HepG2 (cell line): Measurements from ENCODE around the gene CSTPP1. TPM values are rescaled to one million over a fixed set of nuclear protein-coding genes. Genes with fewer than 3 reads are reported as not detected.

Source experiments
- ATAC-seq: fragments of 200-7000 bp; cut with Tn5 transposase; 3 replicates; pipeline ENCODE4 v1.9.1; 2020; ENCODE audit warnings: mild to moderate bottlenecking, moderate library complexity
- Bru-seq: library from RNA; stranded (reverse); fragments of 400-500 nt; gene quantifications from one replicate; lab custom pipeline; 2021; lab: Mats Ljungman, UMichigan
- BruChase-seq, 2 experiments: library from RNA; stranded (reverse); fragments of 400-500 nt; gene quantifications; one replicate each; lab custom pipeline; 2021; lab: Mats Ljungman, UMichigan
- BruUV-seq: library from RNA; stranded (reverse); fragments of 400-500 nt; replicated peaks from 2 replicates; lab custom pipeline; 2021; lab: Mats Ljungman, UMichigan
- CTCF ChIA-PET: fragments of 300-600 bp; formaldehyde crosslinking; extraction: SDS; loops from one replicate; lab custom pipeline; 2021; ENCODE audit warnings: low total read pairs, inconsistent platforms, low intra/inter-chr PET ratio; lab: Yijun Ruan, JAX
- POLR2A ChIA-PET: fragments of 350-600 bp; sonication (Branson Sonifier 250); formaldehyde crosslinking; loops from one replicate; lab custom pipeline; 2020; ENCODE audit warnings: antibody characterized with exemption, inconsistent platforms; lab: Yijun Ruan, JAX
- DNase-seq: peaks from one replicate; pipeline ENCODE4 v3.0.0-alpha.2; 2015; ENCODE audit warnings: low spot score
- FAIRE-seq: peaks from 3 replicates; lab custom pipeline; 2011; peaks lifted over from hg19 to GRCh38; lab: Jason Lieb, UNC
- H2AFZ ChIP-seq: one replicate; pipeline ENCODE4 v1.6.1; 2011; ENCODE audit warnings: low read length, inconsistent platforms
- H3K27ac ChIP-seq: fragments of 300-600 bp; 3 replicates; pipeline ENCODE4 v1.8.0; 2011; ENCODE audit warnings: mixed run types, mild to moderate bottlenecking, mixed read lengths, low read length, inconsistent platforms; ENCODE audit not compliant: insufficient read depth; ENCODE audit errors: extremely low read length
- H3K27me3 ChIP-seq, 2 experiments: fragments of 200-600 bp in 1 of 2; 2 replicates in 1 of 2; 3 replicates in 1 of 2; pipeline versions ENCODE4 v1.6.0 to v1.8.0; 2011; ENCODE audit warnings: low read length in 2 of 2, mild to moderate bottlenecking in 2 of 2, moderate library complexity in 2 of 2, inconsistent platforms in 1 of 2; ENCODE audit not compliant: insufficient read depth in 2 of 2, control insufficient read depth in 1 of 2
- H3K36me3 ChIP-seq, 2 experiments: fragments of 200-600 bp in 1 of 2; replicated peaks in 1 of 2; 2 replicates in 1 of 2; 3 replicates in 1 of 2; pipeline versions ENCODE4 v1.5.1 to v1.8.0; 2011; ENCODE audit warnings: low read length in 2 of 2, inconsistent platforms in 1 of 2; ENCODE audit not compliant: insufficient read depth in 2 of 2, control insufficient read depth in 1 of 2
- H3K4me1 ChIP-seq: 2 replicates; pipeline ENCODE4 v1.5.1; 2012; ENCODE audit warnings: low read length, inconsistent platforms; ENCODE audit not compliant: insufficient read depth
- H3K4me2 ChIP-seq: 2 replicates; pipeline ENCODE4 v1.6.0; 2011; ENCODE audit warnings: low read depth, low read length, inconsistent platforms
- H3K4me3 ChIP-seq, 3 experiments: fragments of 200-600 bp in 1 of 3; sonication (generic), shearing (Covaris generic) in 1 of 3; replicated peaks in 1 of 3; 2 replicates each; pipeline ENCODE4 v1.5.1; 2011 to 2016; ENCODE audit warnings: low read length in 3 of 3, inconsistent platforms in 2 of 3, low read depth in 2 of 3, mild to moderate bottlenecking in 2 of 3, control low read depth in 1 of 3, mixed read lengths in 1 of 3; ENCODE audit not compliant: insufficient read depth in 1 of 3
- H3K79me2 ChIP-seq: one replicate; pipeline ENCODE4 v1.6.1; 2011; ENCODE audit warnings: low read length, inconsistent platforms; ENCODE audit not compliant: insufficient read depth
- H3K9ac ChIP-seq: 2 replicates; pipeline ENCODE4 v1.6.0; 2011; ENCODE audit warnings: mild to moderate bottlenecking, low read depth, low read length, inconsistent platforms; ENCODE audit not compliant: insufficient read depth
- H3K9me3 ChIP-seq: 2 replicates; pipeline ENCODE4 v1.5.1; 2012; ENCODE audit warnings: mild to moderate bottlenecking, low read length
- H4K20me1 ChIP-seq: 2 replicates; pipeline ENCODE4 v1.6.0; 2011; ENCODE audit warnings: inconsistent platforms, mild to moderate bottlenecking, low read length, moderate library complexity; ENCODE audit not compliant: insufficient read depth
- ATAD3A ChIP-seq: sonication (generic); formaldehyde crosslinking; IDR thresholded peaks from 2 replicates; pipeline ENCODE4 v1.4.0; 2020; ENCODE audit warnings: missing genetic modification reagents
- FOXP4 ChIP-seq: sonication (generic); formaldehyde crosslinking; IDR thresholded peaks from 2 replicates; pipeline ENCODE4 v1.4.0; 2020; ENCODE audit warnings: missing genetic modification reagents
- HOXA7 ChIP-seq: sonication (generic); formaldehyde crosslinking; IDR thresholded peaks from 2 replicates; pipeline ENCODE4 v1.8.1; 2022; ENCODE audit warnings: mild to moderate bottlenecking, missing genetic modification reagents, moderate library complexity
- KDM3A ChIP-seq: IDR thresholded peaks from 2 replicates; pipeline ENCODE4 v1.6.1; 2018; ENCODE audit warnings: low read depth, missing compliant biosample characterization
- KLF6 ChIP-seq: IDR thresholded peaks from 2 replicates; pipeline ENCODE4 v1.8.0; 2016; ENCODE audit warnings: missing biosample characterization, missing genetic modification reagents
- MLLT10 ChIP-seq: sonication (generic); formaldehyde crosslinking; IDR thresholded peaks from 2 replicates; pipeline ENCODE4 v1.4.0; 2020; ENCODE audit warnings: missing genetic modification reagents
- SNAPC5 ChIP-seq: sonication (generic); formaldehyde crosslinking; IDR thresholded peaks from 2 replicates; pipeline ENCODE4 v1.8.1; 2023; ENCODE audit warnings: mild to moderate bottlenecking, missing genetic modification reagents, borderline replicate concordance
- ZC3H4 ChIP-seq: sonication (generic); formaldehyde crosslinking; IDR thresholded peaks from 2 replicates; pipeline ENCODE4 v1.4.0; 2020; ENCODE audit warnings: missing genetic modification reagents, borderline replicate concordance
- ZNF75D ChIP-seq: sonication (generic); formaldehyde crosslinking; IDR thresholded peaks from 2 replicates; pipeline ENCODE4 v1.8.1; 2023; ENCODE audit warnings: missing genetic modification reagents, mild to moderate bottlenecking, borderline replicate concordance
- ZNF782 ChIP-seq: sonication (generic); formaldehyde crosslinking; IDR thresholded peaks from 2 replicates; pipeline ENCODE4 v1.4.0; 2020; ENCODE audit warnings: missing genetic modification reagents, mild to moderate bottlenecking, borderline replicate concordance
- ZNF841 ChIP-seq: sonication (generic); formaldehyde crosslinking; IDR thresholded peaks from 2 replicates; pipeline ENCODE4 v1.8.1; 2023; ENCODE audit warnings: missing genetic modification reagents, borderline replicate concordance
- WGBS: methylation state at CpG from one replicate; pipeline ENCODE4 v1.1.6; 2017; ENCODE audit warnings: low lambda C conversion rate; 5-methylcytosine and 5-hydroxymethylcytosine counted together
- in situ Hi-C: cut with HindIII; loops from 2 replicates; pipeline ENCODE4 v1.10.0; 2017; ENCODE audit warnings: low pct_unique_long_range_greater_than_20kb; ENCODE audit not compliant: extremely low pct_ligation_motif_present
- intact Hi-C: fragments of 100-400 bp; cut with micrococcal nuclease; formaldehyde crosslinking; loops from one replicate; pipeline ENCODE4 v1.10.0; 2022; ENCODE audit not compliant: unreplicated experiment
- long read RNA-seq, 2 experiments: library from RNA in 1 of 2; library from polyadenylated mRNA in 1 of 2; stranded (forward) in 1 of 2; unstranded in 1 of 2; transcript quantifications; one replicate each; pipeline ENCODE4 v2.0.0, GENCODE V29; 2019 to 2022
- polyA minus RNA-seq, 3 experiments: library from RNA; depleted of rRNA, polyadenylated mRNA; stranded (reverse); fragments of >200 nt; gene quantifications; 2 replicates each; pipeline ENCODE4 v1.2.3, GENCODE V29; 2011; ENCODE audit warnings: low replicate concordance in 1 of 3
- polyA plus RNA-seq, 8 experiments: library from polyadenylated mRNA; depleted of rRNA in 3 of 8; stranded (reverse) in 7 of 8; unstranded in 1 of 8; fragments of >200 nt; fragmentation: Illumina TruSeq in 4 of 8; extraction: Trizol in 4 of 8; gene quantifications; 2 replicates each; pipeline versions ENCODE4 v1.2.1 to v1.2.3, GENCODE V29; 2011 to 2016; ENCODE audit warnings: low read depth in 4 of 8, missing spikeins in 1 of 8, mixed read lengths in 1 of 8; ENCODE audit not compliant: insufficient read depth in 1 of 8
- total RNA-seq, 5 experiments: library from RNA; depleted of rRNA; stranded (reverse); fragments of >200 nt; fragmentation: Illumina TruSeq; extraction: Trizol; gene quantifications; 2 replicates each; pipeline ENCODE4 v1.2.3, GENCODE V29; 2016; ENCODE audit warnings: low read depth in 1 of 5
- TF ChIP-seq, protein P1 (sequence below): sonication (generic); formaldehyde crosslinking; IDR thresholded peaks from 2 replicates; pipeline ENCODE4 v1.5.0; 2020; ENCODE audit warnings: mild to moderate bottlenecking, missing genetic modification reagents

Gene CSTPP1
- 14.6 and 15.7 TPM in 2 replicates for total RNA-seq (2016; rRNA removed; fragmentation: Illumina TruSeq; extraction: Trizol)
- 5.2 and 5.5 TPM in 2 replicates for total RNA-seq (2016; cell fraction: cytosol; rRNA removed; fragmentation: Illumina TruSeq; extraction: Trizol; ENCODE audit: low read depth)
- total RNA-seq (2016; cell fraction: insoluble cytoplasmic fraction; rRNA removed; fragmentation: Illumina TruSeq; extraction: Trizol) = 11.2 and 14.1 TPM in 2 replicates
- total RNA-seq (2016; cell fraction: membrane; rRNA removed; fragmentation: Illumina TruSeq; extraction: Trizol) = 7.4 and 7.8 TPM in 2 replicates
- 12.5 and 15.2 TPM in 2 replicates for total RNA-seq (2016; cell fraction: nucleus; rRNA removed; fragmentation: Illumina TruSeq; extraction: Trizol)
- polyA plus RNA-seq (2011; rRNA removed) = 10.7 and 12.3 TPM in 2 replicates
- polyA plus RNA-seq (2011; cell fraction: cytosol; rRNA removed) = 12.3 and 15.1 TPM in 2 replicates
- 16.0 and 16.2 TPM in 2 replicates for polyA plus RNA-seq (2011; cell fraction: nucleus; rRNA removed)
- 11.8 TPM in 2 replicates for polyA plus RNA-seq (2012)
- polyA plus RNA-seq (2016; cell fraction: cytosol; fragmentation: Illumina TruSeq; extraction: Trizol; ENCODE audit: low read depth) = 4.2 and 4.8 TPM in 2 replicates
- polyA plus RNA-seq (2016; cell fraction: insoluble cytoplasmic fraction; fragmentation: Illumina TruSeq; extraction: Trizol; ENCODE audit: low read depth) = 16.6 and 20.5 TPM in 2 replicates
- polyA plus RNA-seq (2016; cell fraction: membrane; fragmentation: Illumina TruSeq; extraction: Trizol; ENCODE audit: low read depth) = 8.4 and 9.4 TPM in 2 replicates
- polyA plus RNA-seq (2016; cell fraction: nucleus; fragmentation: Illumina TruSeq; extraction: Trizol; ENCODE audit: insufficient read depth, low read depth) = 17.6 and 23.2 TPM in 2 replicates
- polyA minus RNA-seq (2011; rRNA and poly(A)+ RNA removed; ENCODE audit: low replicate concordance) = 22.3 and 100 TPM in 2 replicates
- polyA minus RNA-seq (2011; cell fraction: cytosol; rRNA and poly(A)+ RNA removed) = 12.5 and 14.1 TPM in 2 replicates
- polyA minus RNA-seq (2011; cell fraction: nucleus; rRNA and poly(A)+ RNA removed) = 19.8 and 29.2 TPM in 2 replicates
- percentile 57 among the genes with signal in this experiment for Bru-seq, nascent RNA
- BruChase-seq, experiment 1, labeled RNA remaining after a 6-hour chase = percentile 56 among the genes with signal in this experiment
- BruChase-seq, experiment 2, labeled RNA remaining after a 2-hour chase = percentile 63 among the genes with signal in this experiment
- long read RNA-seq, experiment 1, transcript C11orf49-204 (8 exons, 1,916 nt) = minor isoform, 6 of 38 reads
- long read RNA-seq, experiment 1, transcript C11orf49-201 (9 exons, 1,645 nt) = major isoform, 15 of 38 reads
- long read RNA-seq, experiment 1, partial matches to known transcripts = 4 of 38 reads
- long read RNA-seq, experiment 1, other reads (novel, unspliced or antisense) = 5 of 38 reads
- long read RNA-seq, experiment 2, transcript C11orf49-201 (9 exons, 1,645 nt) = major isoform, 17 of 42 reads
- long read RNA-seq, experiment 2, partial matches to known transcripts = 7 of 42 reads
- long read RNA-seq, experiment 2, other reads (novel, unspliced or antisense) = 8 of 42 reads

DNA sequence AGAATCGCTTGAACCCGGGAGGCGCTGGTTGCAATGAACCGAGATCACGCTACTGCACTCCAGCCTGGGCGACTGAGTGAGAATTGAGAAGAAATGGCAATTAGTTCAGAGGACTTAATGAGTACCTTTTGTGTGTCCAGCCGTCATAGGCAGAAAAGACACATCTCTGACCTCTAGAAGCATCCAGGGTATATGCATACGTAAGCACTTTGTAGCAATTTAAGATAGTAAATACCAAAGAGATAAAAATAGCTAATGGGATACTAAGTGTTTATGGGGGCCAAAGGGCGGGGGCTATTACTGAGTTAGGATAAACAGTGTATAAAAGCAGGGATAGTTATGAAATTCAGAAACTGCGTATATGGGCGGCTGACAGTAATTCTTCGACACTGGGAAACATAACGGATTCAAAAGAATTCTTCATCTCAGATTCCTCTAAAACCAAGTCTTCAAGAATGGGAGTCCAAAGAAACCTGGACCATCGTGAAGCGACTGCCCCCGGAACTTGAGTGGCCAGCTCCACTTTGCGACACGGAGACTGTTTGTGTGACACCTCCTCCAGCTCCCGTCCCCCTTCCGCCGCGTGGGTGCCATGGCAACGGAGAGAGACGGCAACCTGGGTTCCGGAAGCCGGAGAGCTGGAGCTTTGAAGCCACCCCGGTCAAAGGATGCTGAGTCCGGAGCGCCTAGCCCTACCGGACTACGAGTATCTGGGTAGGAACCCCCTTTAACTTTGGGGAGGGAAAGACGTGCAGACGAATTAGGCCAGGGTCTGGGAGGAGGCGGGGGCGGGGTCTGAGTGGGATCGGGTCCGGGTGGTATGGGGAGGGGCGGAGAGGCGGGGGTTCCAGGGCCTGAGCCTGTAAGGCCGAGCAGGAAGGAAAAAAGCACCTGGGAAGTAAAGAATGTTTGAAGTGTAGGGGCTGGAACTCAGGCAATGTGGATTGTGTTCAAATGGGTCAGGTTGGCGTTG, at the start of gene CSTPP1:
Gene CSTPP1 (plus strand): TSS at position 624 of the 973 bp plus-strand sequence. CDS start 45 bp downstream, at position 669.
- intact Hi-C loops (loop anchor here (2.0 kb wide), 1 partner anchor 182 kb away; no protein-coding TSS in a partner anchor), in situ Hi-C loops (no loop called here)
- Histone ChIP-seq H3K27ac (peak within 1 kb of the TSS; percentile 50), H3K9me3 (no peaks in the 10 kb centered on the region), H3K36me3 (no peaks in the 10 kb centered on the region; a peak in 1 of 5 replicates), H2AFZ (peak within 1 kb of the TSS; percentile 99), H3K4me2 (peak within 1 kb of the TSS; percentile 88), H3K79me2 (no peaks in the 10 kb centered on the region), H3K4me3 (peak within 1 kb of the TSS; percentile 67 to 77 (median 74)), H4K20me1 (no peaks in the 10 kb centered on the region), H3K27me3 (no peaks in the 10 kb centered on the region), H3K9ac (peak within 1 kb of the TSS; percentile 60), H3K4me1 (peaks cover 11% of the 10 kb centered on the region)
- ChIA-PET POLR2A (interaction anchor here (0.6 to 1.5 kb wide), 6 partner anchors 11 to 312 kb away, joined by 4 to 6 read pairs (median 6); partner anchors contain the start of gene ACP2), CTCF (no interaction called here)
- DNase-seq (peak; percentile 88), ATAC-seq (peak; percentile 99), FAIRE-seq (peak; percentile 69)
- WGBS = 30% methylated on average over 23 of the region's 41 CpGs
- no TSS peak for BruUV-seq
- TF ChIP-seq ZNF75D (CRISPR knock-in tag) = no peak
- TF ChIP-seq KLF6 (CRISPR knock-in tag) = peak; percentile 71; the same call in 1 of the 2 replicates
- no peak for TF ChIP-seq HOXA7 (CRISPR knock-in tag)
- peak; percentile 59 for TF ChIP-seq FOXP4
- TF ChIP-seq ZNF841 (CRISPR knock-in tag) = no peak
- TF ChIP-seq, protein P1, sequence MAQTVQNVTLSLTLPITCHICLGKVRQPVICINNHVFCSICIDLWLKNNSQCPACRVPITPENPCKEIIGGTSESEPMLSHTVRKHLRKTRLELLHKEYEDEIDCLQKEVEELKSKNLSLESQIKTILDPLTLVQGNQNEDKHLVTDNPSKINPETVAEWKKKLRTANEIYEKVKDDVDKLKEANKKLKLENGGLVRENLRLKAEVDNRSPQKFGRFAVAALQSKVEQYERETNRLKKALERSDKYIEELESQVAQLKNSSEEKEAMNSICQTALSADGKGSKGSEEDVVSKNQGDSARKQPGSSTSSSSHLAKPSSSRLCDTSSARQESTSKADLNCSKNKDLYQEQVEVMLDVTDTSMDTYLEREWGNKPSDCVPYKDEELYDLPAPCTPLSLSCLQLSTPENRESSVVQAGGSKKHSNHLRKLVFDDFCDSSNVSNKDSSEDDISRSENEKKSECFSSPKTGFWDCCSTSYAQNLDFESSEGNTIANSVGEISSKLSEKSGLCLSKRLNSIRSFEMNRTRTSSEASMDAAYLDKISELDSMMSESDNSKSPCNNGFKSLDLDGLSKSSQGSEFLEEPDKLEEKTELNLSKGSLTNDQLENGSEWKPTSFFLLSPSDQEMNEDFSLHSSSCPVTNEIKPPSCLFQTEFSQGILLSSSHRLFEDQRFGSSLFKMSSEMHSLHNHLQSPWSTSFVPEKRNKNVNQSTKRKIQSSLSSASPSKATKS = no peak
- TF ChIP-seq ZNF782 (CRISPR knock-in tag) = no peak; the same call in 1 of the 2 replicates
- TF ChIP-seq ZC3H4 (CRISPR knock-in tag) = no peak
- TF ChIP-seq KDM3A (CRISPR knock-in tag) = no peak
- TF ChIP-seq MLLT10 (CRISPR knock-in tag) = no peak
- no peak for TF ChIP-seq SNAPC5 (CRISPR knock-in tag)
- TF ChIP-seq ATAD3A (CRISPR knock-in tag) = no peak
